H9 (cell line): ENCODE measurements around the gene UBE2U. TPM values are rescaled to one million over a fixed set of nuclear protein-coding genes. Genes with fewer than 3 reads are reported as not detected.

ENCODE experiments used
- DNase-seq: peaks from one replicate; pipeline ENCODE4 v3.0.0-alpha.2; 2017
- H2AFZ ChIP-seq: one replicate; pipeline ENCODE4 v1.6.1; 2013; ENCODE audit warnings: mild to moderate bottlenecking, low read length, control low read depth, moderate library complexity
- H2AK5ac ChIP-seq: 2 replicates; pipeline ENCODE4 v1.6.1; 2013; ENCODE audit warnings: low read length, control low read depth, mixed read lengths; ENCODE audit not compliant: insufficient read length
- H2BK120ac ChIP-seq: one replicate; pipeline ENCODE4 v1.6.1; 2013; ENCODE audit warnings: low read depth, mild to moderate bottlenecking, low read length, control low read depth, inconsistent platforms; ENCODE audit not compliant: poor library complexity, severe bottlenecking
- H2BK12ac ChIP-seq: 2 replicates; pipeline ENCODE4 v1.6.1; 2013; ENCODE audit warnings: low read length, control low read depth, mixed read lengths, low read depth; ENCODE audit not compliant: insufficient read length
- H2BK15ac ChIP-seq: 2 replicates; pipeline ENCODE4 v1.6.1; 2013; ENCODE audit warnings: low read depth, low read length, control low read depth
- H2BK20ac ChIP-seq: one replicate; pipeline ENCODE4 v1.6.1; 2013; ENCODE audit warnings: low read depth, mild to moderate bottlenecking, low read length, control low read depth, inconsistent platforms; ENCODE audit not compliant: poor library complexity, severe bottlenecking
- H2BK5ac ChIP-seq: 2 replicates; pipeline ENCODE4 v1.6.1; 2013; ENCODE audit warnings: low read length, control low read depth, mixed read lengths; ENCODE audit not compliant: insufficient read length
- H3K14ac ChIP-seq: 2 replicates; pipeline ENCODE4 v1.6.1; 2013; ENCODE audit warnings: low read length, control low read depth; ENCODE audit not compliant: insufficient read depth
- H3K18ac ChIP-seq: 2 replicates; pipeline ENCODE4 v1.6.1; 2013; ENCODE audit warnings: low read depth, mild to moderate bottlenecking, mixed read lengths, low read length, control low read depth; ENCODE audit not compliant: insufficient read length
- H3K23ac ChIP-seq: 2 replicates; pipeline ENCODE4 v1.6.1; 2013; ENCODE audit warnings: low read length, control low read depth, mixed read lengths, low read depth; ENCODE audit not compliant: insufficient read length
- H3K23me2 ChIP-seq: 2 replicates; pipeline ENCODE4 v1.6.1; 2013; ENCODE audit warnings: low read depth, mild to moderate bottlenecking, mixed read lengths, low read length, control low read depth; ENCODE audit not compliant: insufficient read length, poor library complexity, severe bottlenecking
- H3K27ac ChIP-seq: 2 replicates; pipeline ENCODE4 v1.5.1; 2013; ENCODE audit warnings: low read length, control low read depth, mixed read lengths, low read depth; ENCODE audit not compliant: insufficient read length
- H3K27me3 ChIP-seq: 2 replicates; pipeline ENCODE4 v1.6.1; 2013; ENCODE audit warnings: low read length, control low read depth, inconsistent platforms; ENCODE audit not compliant: insufficient read depth
- H3K4ac ChIP-seq: 2 replicates; pipeline ENCODE4 v1.6.1; 2013; ENCODE audit warnings: low read depth, mild to moderate bottlenecking, control low read depth, inconsistent platforms, low read length, moderate library complexity
- H3K4me1 ChIP-seq: 2 replicates; pipeline ENCODE4 v1.6.1; 2013; ENCODE audit warnings: low read length, control low read depth, inconsistent platforms; ENCODE audit not compliant: insufficient read depth
- H3K4me2 ChIP-seq: 2 replicates; pipeline ENCODE4 v1.6.1; 2013; ENCODE audit warnings: low read length, control low read depth, mixed read lengths; ENCODE audit not compliant: insufficient read length, insufficient read depth
- H3K56ac ChIP-seq: 2 replicates; pipeline ENCODE4 v1.6.1; 2013; ENCODE audit warnings: low read depth, mild to moderate bottlenecking, mixed read lengths, low read length, control low read depth; ENCODE audit not compliant: insufficient read length
- H3K79me1 ChIP-seq: 2 replicates; pipeline ENCODE4 v1.6.1; 2013; ENCODE audit warnings: low read depth, mild to moderate bottlenecking, moderate library complexity, low read length, control low read depth, inconsistent platforms; ENCODE audit not compliant: insufficient read depth, poor library complexity, severe bottlenecking
- H3K79me2 ChIP-seq: 2 replicates; pipeline ENCODE4 v1.6.1; 2013; ENCODE audit warnings: low read length, control low read depth, inconsistent platforms; ENCODE audit not compliant: insufficient read depth
- H3K9ac ChIP-seq: 2 replicates; pipeline ENCODE4 v1.6.1; 2013; ENCODE audit warnings: low read length, control low read depth, mixed read lengths; ENCODE audit not compliant: insufficient read length; ENCODE audit errors: extremely low read depth
- H3K9me3 ChIP-seq: one replicate; pipeline ENCODE4 v1.6.1; 2013; ENCODE audit warnings: low read depth, low read length, inconsistent platforms; ENCODE audit not compliant: control insufficient read depth
- H3T11ph ChIP-seq: one replicate; pipeline ENCODE4 v1.6.1; 2013; ENCODE audit warnings: mild to moderate bottlenecking, low read length, control low read depth, inconsistent platforms
- H4K20me1 ChIP-seq: one replicate; pipeline ENCODE4 v1.6.1; 2013; ENCODE audit not compliant: control insufficient read depth, insufficient read length, insufficient read depth
- H4K5ac ChIP-seq: 2 replicates; pipeline ENCODE4 v1.6.1; 2013; ENCODE audit warnings: low read depth, mild to moderate bottlenecking, mixed read lengths, low read length, control low read depth; ENCODE audit not compliant: insufficient read length
- H4K8ac ChIP-seq: replicated peaks from 2 replicates; pipeline ENCODE4 v1.6.1; 2013; ENCODE audit warnings: low read length, control low read depth, mixed read lengths, low read depth; ENCODE audit not compliant: insufficient read length
- H4K91ac ChIP-seq: 2 replicates; pipeline ENCODE4 v1.6.1; 2013; ENCODE audit warnings: low read depth, mild to moderate bottlenecking, moderate library complexity, mixed read lengths, low read length, control low read depth; ENCODE audit not compliant: insufficient read length
- H3K27ac Mint-ChIP-seq, 3 experiments: 2 replicates in 2 of 3; 3 replicates in 1 of 3; pipeline ENCODE4 v1.8.0; 2020 to 2021; ENCODE audit warnings: mixed read lengths in 3 of 3, mild to moderate bottlenecking in 1 of 3, moderate library complexity in 1 of 3
- H3K27me3 Mint-ChIP-seq: 2 replicates; pipeline ENCODE4 v1.8.0; 2021; ENCODE audit warnings: low read depth, mild to moderate bottlenecking, moderate library complexity, mixed read lengths
- H3K36me3 Mint-ChIP-seq, 3 experiments: 2 replicates in 2 of 3; 3 replicates in 1 of 3; pipeline ENCODE4 v1.8.0; 2020 to 2021; ENCODE audit warnings: low read depth in 3 of 3, mixed read lengths in 3 of 3; ENCODE audit not compliant: insufficient read depth in 1 of 3
- H3K4me1 Mint-ChIP-seq, 2 experiments: 2 replicates each; pipeline ENCODE4 v1.8.0; 2020; ENCODE audit warnings: mixed read lengths in 2 of 2
- H3K4me3 Mint-ChIP-seq, 2 experiments: 2 replicates in 1 of 2; 3 replicates in 1 of 2; pipeline ENCODE4 v1.8.0; 2020 to 2021; ENCODE audit warnings: mild to moderate bottlenecking in 2 of 2, mixed read lengths in 2 of 2, moderate library complexity in 1 of 2
- H3K9me3 Mint-ChIP-seq, 2 experiments: 2 replicates in 1 of 2; 3 replicates in 1 of 2; pipeline ENCODE4 v1.8.0; 2020; ENCODE audit warnings: mild to moderate bottlenecking in 2 of 2, mixed read lengths in 2 of 2, moderate library complexity in 1 of 2
- total RNA-seq: library from RNA; stranded (reverse); gene quantifications from 2 replicates; pipeline ENCODE4 v1.2.1, GENCODE V29; 2021
- TF ChIP-seq, protein P1 (sequence below): fragments of 200-600 bp; sonication (generic); conservative IDR thresholded peaks from 3 replicates; pipeline ENCODE4 v1.8.0; 2021; ENCODE audit warnings: antibody characterized with exemption, mild to moderate bottlenecking

The UBE2U gene
- total RNA-seq, 1 experiment from 2014 or later: not detected

DNA sequence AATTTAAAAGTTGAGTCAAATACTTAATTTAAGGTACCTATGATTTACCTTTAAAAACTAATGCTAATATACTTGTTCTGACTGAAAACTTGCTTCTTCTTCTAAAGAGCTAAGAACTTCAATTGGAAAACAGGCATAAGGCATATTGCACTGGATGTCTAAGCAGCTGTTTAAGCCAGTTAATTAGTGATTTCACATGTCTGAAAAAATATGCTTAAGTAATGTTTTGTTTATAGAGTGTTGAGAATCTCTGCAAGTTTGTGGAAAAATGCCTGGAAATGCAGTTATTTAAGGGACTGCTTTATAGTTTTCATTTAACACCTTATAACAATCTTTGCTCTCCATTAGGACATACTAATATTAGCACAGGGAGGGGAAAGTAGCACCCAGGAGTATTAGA, 28.2 kb downstream of the UBE2U start:
- Histone ChIP-seq H3K9ac (no peak overlapping the region), H3K4ac (no peak overlapping the region), H2BK12ac (no peak overlapping the region), H3K14ac (no peak overlapping the region), H3T11ph (no peak overlapping the region), H2BK15ac (no peak overlapping the region), H3K23me2 (no peaks in the 10 kb centered on the region), H3K79me2 (no peaks in the 10 kb centered on the region), H4K5ac (no peak overlapping the region), H2BK120ac (no peak overlapping the region), H4K91ac (no peak overlapping the region), H3K56ac (no peak overlapping the region), H2AFZ (no peak overlapping the region), H3K27me3 (no peaks in the 10 kb centered on the region), H3K4me1 (no peaks in the 10 kb centered on the region), H3K4me2 (no peak overlapping the region), H4K20me1 (no peaks in the 10 kb centered on the region), H3K23ac (no peak overlapping the region), H3K79me1 (no peaks in the 10 kb centered on the region), H4K8ac (no peak overlapping the region), H2BK5ac (no peak overlapping the region), H2BK20ac (no peak overlapping the region), H3K27ac (no peak overlapping the region), H3K9me3 (no peaks in the 10 kb centered on the region), H3K18ac (no peak overlapping the region), H2AK5ac (no peak overlapping the region)
- no peaks in the 10 kb centered on the region for H3K9me3 Mint-ChIP-seq
- TF ChIP-seq, protein P1, sequence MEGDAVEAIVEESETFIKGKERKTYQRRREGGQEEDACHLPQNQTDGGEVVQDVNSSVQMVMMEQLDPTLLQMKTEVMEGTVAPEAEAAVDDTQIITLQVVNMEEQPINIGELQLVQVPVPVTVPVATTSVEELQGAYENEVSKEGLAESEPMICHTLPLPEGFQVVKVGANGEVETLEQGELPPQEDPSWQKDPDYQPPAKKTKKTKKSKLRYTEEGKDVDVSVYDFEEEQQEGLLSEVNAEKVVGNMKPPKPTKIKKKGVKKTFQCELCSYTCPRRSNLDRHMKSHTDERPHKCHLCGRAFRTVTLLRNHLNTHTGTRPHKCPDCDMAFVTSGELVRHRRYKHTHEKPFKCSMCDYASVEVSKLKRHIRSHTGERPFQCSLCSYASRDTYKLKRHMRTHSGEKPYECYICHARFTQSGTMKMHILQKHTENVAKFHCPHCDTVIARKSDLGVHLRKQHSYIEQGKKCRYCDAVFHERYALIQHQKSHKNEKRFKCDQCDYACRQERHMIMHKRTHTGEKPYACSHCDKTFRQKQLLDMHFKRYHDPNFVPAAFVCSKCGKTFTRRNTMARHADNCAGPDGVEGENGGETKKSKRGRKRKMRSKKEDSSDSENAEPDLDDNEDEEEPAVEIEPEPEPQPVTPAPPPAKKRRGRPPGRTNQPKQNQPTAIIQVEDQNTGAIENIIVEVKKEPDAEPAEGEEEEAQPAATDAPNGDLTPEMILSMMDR: no peak
- no peak overlapping the region for H3K27ac Mint-ChIP-seq
- H3K4me3 Mint-ChIP-seq: no peak overlapping the region
- no peaks in the 10 kb centered on the region for H3K36me3 Mint-ChIP-seq
- H3K4me1 Mint-ChIP-seq: peaks cover under 1 to 3% of the 10 kb centered on the region in 2 experiments; a peak in 1 of 4 replicates
- no peaks in the 10 kb centered on the region for H3K27me3 Mint-ChIP-seq
- DNase-seq: no peak
